ENCODE results near the gene PGM3. TPM values are rescaled to one million over a fixed set of nuclear protein-coding genes. Genes with fewer than 3 reads are reported as not detected.

PGM3 gene
- total RNA-seq, 1 donor from 2014 or later = 10.1 TPM

- no peaks in the 10 kb centered on the region for H3K4me1 ChIP-seq
- H3K27me3 ChIP-seq = no peaks in the 10 kb centered on the region
- TF ChIP-seq POLR2A (IDR thresholded peaks at IDR 0.05) = no peak
- no peak for TF ChIP-seq POLR2AphosphoS5 (IDR thresholded peaks at IDR 0.05; ENCODE audit: insufficient read depth in 1 of 2, low read depth in 1 of 2)
- TF ChIP-seq CTCF (IDR thresholded peaks at IDR 0.05) = no peak
- H3K27ac ChIP-seq = no peak overlapping the region
- peaks cover 0 to 44% of the 10 kb centered on the region in 2 donors for H3K36me3 ChIP-seq
- H3K9me3 ChIP-seq = no peaks in the 10 kb centered on the region
- DNase-seq (ENCODE audit: extremely low spot score in 2 of 2) = no peak
- no peak overlapping the region for H3K4me3 ChIP-seq
- intact Hi-C loops (cut with DNase I) = no loop called here
These were observed 39.1 kb downstream of the PGM3 start for GRCh38 chr6:83153883-83154521.

- no peaks in the 10 kb centered on the region for H3K27me3 ChIP-seq
- TF ChIP-seq POLR2A (IDR thresholded peaks at IDR 0.05) (no peak), CTCF (IDR thresholded peaks at IDR 0.05) (no peak), POLR2AphosphoS5 (IDR thresholded peaks at IDR 0.05; ENCODE audit: insufficient read depth in 1 of 2, low read depth in 1 of 2) (no peak)
- no peak for DNase-seq (ENCODE audit: extremely low spot score in 2 of 2)
- intact Hi-C loops (cut with DNase I) = no loop called here
- no peak overlapping the region for H3K27ac ChIP-seq
- no peak overlapping the region for H3K4me3 ChIP-seq
- peaks cover 0 to 38% of the 10 kb centered on the region in 2 donors for H3K36me3 ChIP-seq
- H3K4me1 ChIP-seq = no peaks in the 10 kb centered on the region
- H3K9me3 ChIP-seq = no peaks in the 10 kb centered on the region
These were observed 40.2 kb downstream of the PGM3 start for GRCh38 chr6:83152913-83153312.

DNA sequence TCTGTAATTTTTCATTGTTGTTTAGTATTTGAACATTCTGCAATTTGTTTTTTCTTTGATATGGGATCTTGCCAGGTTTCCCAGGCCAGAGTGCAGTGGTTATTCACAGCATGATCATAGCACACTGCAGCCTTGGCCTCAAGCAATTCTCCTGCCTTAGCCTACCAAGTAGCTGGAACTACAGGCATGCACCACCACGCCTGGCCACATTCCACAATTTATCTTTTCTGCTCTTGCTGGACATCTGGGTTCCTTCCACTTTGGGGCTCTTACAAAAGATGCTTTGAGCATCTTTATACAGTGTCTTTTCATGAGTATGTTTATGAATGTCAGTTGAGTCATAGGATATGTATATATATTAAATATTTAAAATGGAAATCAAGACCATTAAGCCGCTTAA is 42.0 kb downstream of the PGM3 start:
- DNase-seq (ENCODE audit: extremely low spot score in 2 of 2) = no peak
- Histone ChIP-seq H3K4me3 (no peak overlapping the region), H3K36me3 (peaks cover 0 to 36% of the 10 kb centered on the region in 2 donors), H3K4me1 (no peaks in the 10 kb centered on the region), H3K27me3 (no peaks in the 10 kb centered on the region), H3K27ac (no peak overlapping the region), H3K9me3 (no peaks in the 10 kb centered on the region)
- intact Hi-C loops (cut with DNase I) = no loop called here
- TF ChIP-seq CTCF (IDR thresholded peaks at IDR 0.05) = no peak
- TF ChIP-seq POLR2AphosphoS5 (IDR thresholded peaks at IDR 0.05; ENCODE audit: insufficient read depth in 1 of 2, low read depth in 1 of 2) = no peak

- Histone ChIP-seq H3K27me3 (no peaks in the 10 kb centered on the region), H3K27ac (no peak overlapping the region), H3K36me3 (peaks cover 0 to 24% of the 10 kb centered on the region in 2 donors), H3K4me3 (no peak overlapping the region), H3K9me3 (no peaks in the 10 kb centered on the region), H3K4me1 (no peaks in the 10 kb centered on the region)
- intact Hi-C loops (cut with DNase I) = no loop called here
- no peak for TF ChIP-seq POLR2A (IDR thresholded peaks at IDR 0.05)
- no peak for TF ChIP-seq CTCF (IDR thresholded peaks at IDR 0.05)
- no peak for TF ChIP-seq POLR2AphosphoS5 (IDR thresholded peaks at IDR 0.05; ENCODE audit: insufficient read depth in 1 of 2, low read depth in 1 of 2)
- DNase-seq (ENCODE audit: extremely low spot score in 2 of 2) = no peak
These were observed 54.3 kb downstream of the PGM3 start for GRCh38 chr6:83138758-83139157.

DNA sequence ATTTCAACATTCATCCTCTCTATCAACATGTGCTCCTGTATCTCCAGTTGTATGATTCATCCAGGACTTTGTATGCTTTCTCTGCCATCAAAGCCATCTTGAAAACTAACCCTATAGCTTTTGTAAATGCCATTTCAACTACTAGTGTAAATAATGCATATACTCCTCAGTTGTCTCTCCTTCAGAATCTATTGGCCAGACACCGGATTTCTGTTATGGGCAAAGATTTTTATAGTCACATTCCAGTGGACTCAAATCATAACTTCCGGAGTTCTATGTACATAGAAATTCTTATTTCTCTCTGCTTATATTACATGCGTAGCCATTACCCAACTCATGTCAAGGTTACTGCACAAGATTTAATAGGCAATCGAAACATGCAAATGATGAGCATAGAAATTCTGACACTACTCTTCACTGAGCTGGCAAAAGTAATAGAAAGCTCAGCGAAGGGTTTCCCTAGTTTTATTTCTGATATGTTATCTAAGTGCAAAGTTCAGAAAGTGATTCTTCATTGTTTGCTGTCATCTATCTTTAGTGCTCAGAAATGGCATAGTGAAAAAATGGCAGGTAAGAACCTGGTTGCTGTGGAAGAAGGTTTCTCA is 54.8 kb downstream of the PGM3 start:
- H3K36me3 ChIP-seq = peaks cover 0 to 23% of the 10 kb centered on the region in 2 donors
- no peak for DNase-seq (ENCODE audit: extremely low spot score in 2 of 2)
- TF ChIP-seq POLR2A (IDR thresholded peaks at IDR 0.05) (no peak), POLR2AphosphoS5 (IDR thresholded peaks at IDR 0.05; ENCODE audit: insufficient read depth in 1 of 2, low read depth in 1 of 2) (no peak), CTCF (IDR thresholded peaks at IDR 0.05) (no peak)
- H3K4me1 ChIP-seq = no peaks in the 10 kb centered on the region
- H3K27me3 ChIP-seq = no peaks in the 10 kb centered on the region
- intact Hi-C loops (cut with DNase I) = no loop called here
- H3K27ac ChIP-seq = no peak overlapping the region
- H3K9me3 ChIP-seq = no peaks in the 10 kb centered on the region
- H3K4me3 ChIP-seq = no peak overlapping the region

All from vagina (tissue), 2 donors.